Measurements from ENCODE around the gene RTTN. TPM values are rescaled to one million over a fixed set of nuclear protein-coding genes. Genes with fewer than 3 reads are reported as not detected.

The RTTN gene
- total and polyA plus RNA-seq, 10 of the 15 experiments (the other 5 are each of a cell fraction or from before 2014, with no cell fraction given) = 9.4 to 36.6 (median 15.7) TPM

DNA sequence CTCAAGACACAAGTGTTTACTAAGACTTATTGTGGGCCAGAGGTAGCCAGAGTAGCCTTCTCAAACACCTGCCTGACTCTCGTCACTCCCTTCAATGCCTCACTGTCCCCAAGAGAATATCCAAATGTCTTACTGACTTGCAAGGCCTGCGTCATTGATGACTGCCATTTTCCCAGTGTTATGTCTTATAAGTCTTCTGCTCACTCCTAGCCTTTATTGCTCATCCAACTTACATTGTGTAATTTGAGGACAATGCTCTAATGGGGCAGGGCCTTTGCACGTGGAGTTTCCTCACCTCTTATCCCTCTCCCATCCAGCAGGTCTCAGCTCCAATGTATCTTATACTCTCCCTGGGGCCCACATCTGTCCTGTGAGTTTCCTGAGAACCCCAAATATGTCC, 247.7 kb downstream of the RTTN start:
- DNase-seq (ENCODE audit: low read depth, low spot score) (no peak), FAIRE-seq (no peak), ATAC-seq (no peak)
- ChIA-PET RAD21 (ENCODE audit: unreplicated experiment) (interaction anchor here (2.5 kb wide), 1 partner anchor 71 kb away, joined by 11 read pairs; no protein-coding TSS in a partner anchor), SMC1A (ENCODE audit: uncharacterized antibody, unreplicated experiment) (interaction anchor here (1.4 to 2.4 kb wide), 4 partner anchors 13 to 76 kb away, joined by 3 to 19 read pairs (median 6); no protein-coding TSS in a partner anchor), CTCF (no interaction called here), POLR2A (no interaction called here)
- Histone ChIP-seq H4K20me1 (ENCODE audit: control insufficient read depth, insufficient read depth) (no peaks in the 10 kb centered on the region), H3K4me1 (ENCODE audit: control insufficient read depth, insufficient read depth, low read length) (peaks cover 36% of the 10 kb centered on the region), H3K9ac (ENCODE audit: control insufficient read depth, insufficient read depth, low read length) (no peak overlapping the region), H3K4me3 (no peak overlapping the region), H3K9me3 (replicated peaks; ENCODE audit: control insufficient read depth, insufficient read depth, low read length) (no peaks in the 10 kb centered on the region; the same call in 2 of the 3 replicates), H3K27ac (ENCODE audit: control insufficient read depth, insufficient read depth) (peak overlapping the region; percentile 27), H3K4me2 (ENCODE audit: control insufficient read depth, insufficient read depth) (0 out of 2 replicates have a peak overlapping the region, but pooled peaks have one; percentile 8), H3K27me3 (replicated peaks in 1 of 2; ENCODE audit: control insufficient read depth in 2 of 2, insufficient read depth in 2 of 2, low read length in 1 of 2) (no peaks in the 10 kb centered on the region), H2AFZ (ENCODE audit: control insufficient read depth, low read depth, low read length) (no peak overlapping the region), H3K79me2 (ENCODE audit: control insufficient read depth, insufficient read depth, low read length) (no peaks in the 10 kb centered on the region), H3K36me3 (ENCODE audit: control insufficient read depth in 2 of 2, insufficient read depth in 2 of 2, low read length in 1 of 2) (no peaks in the 10 kb centered on the region)
- intact Hi-C loops (cut with micrococcal nuclease; ENCODE audit: unreplicated experiment) (loop anchor here (2.0 kb wide), 2 partner anchors 21 to 61 kb away; no protein-coding TSS in a partner anchor), in situ Hi-C loops (cut with MboI) (no loop called here)
- no TSS peak for BruUV-seq (replicated peaks)
- TF ChIP-seq TCF3 (IDR thresholded peaks at IDR 0.05; ENCODE audit: borderline replicate concordance, insufficient read depth, low read depth, low read length) (0 out of 2 replicates have a peak, but pooled peaks have one; percentile 7), YBX1 (IDR thresholded peaks at IDR 0.05) (no peak)
- TF ChIP-seq, protein P1, sequence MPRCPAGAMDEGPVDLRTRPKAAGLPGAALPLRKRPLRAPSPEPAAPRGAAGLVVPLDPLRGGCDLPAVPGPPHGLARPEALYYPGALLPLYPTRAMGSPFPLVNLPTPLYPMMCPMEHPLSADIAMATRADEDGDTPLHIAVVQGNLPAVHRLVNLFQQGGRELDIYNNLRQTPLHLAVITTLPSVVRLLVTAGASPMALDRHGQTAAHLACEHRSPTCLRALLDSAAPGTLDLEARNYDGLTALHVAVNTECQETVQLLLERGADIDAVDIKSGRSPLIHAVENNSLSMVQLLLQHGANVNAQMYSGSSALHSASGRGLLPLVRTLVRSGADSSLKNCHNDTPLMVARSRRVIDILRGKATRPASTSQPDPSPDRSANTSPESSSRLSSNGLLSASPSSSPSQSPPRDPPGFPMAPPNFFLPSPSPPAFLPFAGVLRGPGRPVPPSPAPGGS (IDR thresholded peaks at IDR 0.05; ENCODE audit: borderline replicate concordance, insufficient read depth, low read depth, low read length, poor library complexity, severe bottlenecking) = peak; percentile 67
- WGBS (ENCODE audit: insufficient coverage, insufficient replicate concordance, low lambda C conversion rate, missing lambda C conversion rate) = 100% methylated on average over 3 of the region's 3 CpGs
